Upper lobe of left lung (tissue), 4 donors: ENCODE data around the gene BRIX1.

Source experiments
- CTCF ChIP-seq, 6 experiments: fragments of 450-650 bp in 4 of 6; fragments of 200-600 bp in 2 of 6; sonication (generic) in 2 of 6; IDR thresholded peaks; one replicate each; pipeline ENCODE4 v1.5.1; 2016 to 2019; ENCODE audit warnings: antibody characterized with exemption in 6 of 6
- POLR2A ChIP-seq, 4 donors: fragments of 450-650 bp; IDR thresholded peaks; one replicate each; pipeline ENCODE4 v1.5.1; 2016 to 2017; ENCODE audit warnings: antibody characterized with exemption in 4 of 4, mild to moderate bottlenecking in 2 of 4

- no peak for TF ChIP-seq CTCF (IDR thresholded peaks at IDR 0.05)
- no peak for TF ChIP-seq POLR2A (IDR thresholded peaks at IDR 0.05)
Measured at GRCh38 chr5:34897646-34898045, 17.9 kb upstream of the BRIX1 start.
